IMR-90 (cell line): Measurements from ENCODE around the gene NME7.

Experiments used
- BHLHE40 ChIP-seq: fragments of 150-350 bp; IDR thresholded peaks from 2 replicates; pipeline ENCODE4 v1.6.1; 2016; ENCODE audit warnings: mild to moderate bottlenecking, low read depth, low read length
- CEBPB ChIP-seq: IDR thresholded peaks from 2 replicates; pipeline ENCODE4 v1.6.1; 2012; ENCODE audit warnings: low read depth, low read length, improper control_type of control experiment
- CHD1 ChIP-seq: IDR thresholded peaks from 2 replicates; pipeline ENCODE4 v1.6.1; 2012; ENCODE audit warnings: low read depth, low read length, improper control_type of control experiment
- CTCF ChIP-seq: conservative IDR thresholded peaks from 2 replicates; pipeline ENCODE4 v1.5.1; 2012; ENCODE audit warnings: mild to moderate bottlenecking, low read depth, low read length, improper control_type of control experiment
- FOS ChIP-seq: fragments of 150-350 bp; IDR thresholded peaks from 2 replicates; pipeline ENCODE4 v1.6.1; 2016; ENCODE audit warnings: low read depth, low read length
- MAFK ChIP-seq: IDR thresholded peaks from 2 replicates; pipeline ENCODE4 v1.6.1; 2012; ENCODE audit warnings: low read depth, low read length, improper control_type of control experiment
- MAZ ChIP-seq: IDR thresholded peaks from 2 replicates; pipeline ENCODE4 v1.6.1; 2012; ENCODE audit warnings: low read depth, mild to moderate bottlenecking, low read length, improper control_type of control experiment, moderate library complexity, borderline replicate concordance
- POLR2A ChIP-seq: IDR thresholded peaks from 2 replicates; pipeline ENCODE4 v1.6.1; 2012; ENCODE audit warnings: mild to moderate bottlenecking, low read depth, low read length
- RAD21 ChIP-seq: IDR thresholded peaks from 2 replicates; pipeline ENCODE4 v1.6.1; 2012; ENCODE audit warnings: low read length, improper control_type of control experiment
- RCOR1 ChIP-seq: IDR thresholded peaks from 2 replicates; pipeline ENCODE4 v1.6.1; 2012; ENCODE audit warnings: mild to moderate bottlenecking, low read length, improper control_type of control experiment; ENCODE audit not compliant: insufficient replicate concordance
- SMC3 ChIP-seq: fragments of 150-350 bp; IDR thresholded peaks from 2 replicates; pipeline ENCODE4 v1.6.1; 2016; ENCODE audit warnings: low read depth, mild to moderate bottlenecking, antibody characterized with exemption, low read length, moderate library complexity
- USF2 ChIP-seq: fragments of 150-350 bp; IDR thresholded peaks from 2 replicates; pipeline ENCODE4 v1.6.1; 2017; ENCODE audit warnings: mild to moderate bottlenecking, antibody characterized with exemption, low read length, low read depth
- TF ChIP-seq, protein P1 (sequence below): fragments of 150-350 bp; IDR thresholded peaks from 2 replicates; pipeline ENCODE4 v1.6.1; 2016; ENCODE audit warnings: low read depth, mild to moderate bottlenecking, low read length, moderate library complexity, borderline replicate concordance

- TF ChIP-seq CTCF (no peak), POLR2A (no peak), SMC3 (no peak), RCOR1 (no peak), MAFK (no peak), BHLHE40 (no peak), MAZ (no peak), CHD1 (no peak), RAD21 (no peak), CEBPB (no peak), USF2 (no peak), FOS (no peak)
- TF ChIP-seq, protein P1, sequence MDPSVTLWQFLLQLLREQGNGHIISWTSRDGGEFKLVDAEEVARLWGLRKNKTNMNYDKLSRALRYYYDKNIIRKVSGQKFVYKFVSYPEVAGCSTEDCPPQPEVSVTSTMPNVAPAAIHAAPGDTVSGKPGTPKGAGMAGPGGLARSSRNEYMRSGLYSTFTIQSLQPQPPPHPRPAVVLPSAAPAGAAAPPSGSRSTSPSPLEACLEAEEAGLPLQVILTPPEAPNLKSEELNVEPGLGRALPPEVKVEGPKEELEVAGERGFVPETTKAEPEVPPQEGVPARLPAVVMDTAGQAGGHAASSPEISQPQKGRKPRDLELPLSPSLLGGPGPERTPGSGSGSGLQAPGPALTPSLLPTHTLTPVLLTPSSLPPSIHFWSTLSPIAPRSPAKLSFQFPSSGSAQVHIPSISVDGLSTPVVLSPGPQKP, result no peak
Measured at GRCh38 chr1:169143346-169143745, 224.3 kb downstream of the NME7 start.
